K562 treated with DMSO at 1 percent for 4 hours (cell line): Measurements from ENCODE around the gene CBLC. TPM values are rescaled to one million over a fixed set of nuclear protein-coding genes. Genes with fewer than 3 reads are reported as not detected.

Experiments
- total RNA-seq: library from RNA; unstranded; fragments of 300-600 nt; gene quantifications from 2 replicates; pipeline ENCODE4 v1.2.3, GENCODE V29; 2022; ENCODE audit not compliant: insufficient read depth

CBLC gene, protein sequence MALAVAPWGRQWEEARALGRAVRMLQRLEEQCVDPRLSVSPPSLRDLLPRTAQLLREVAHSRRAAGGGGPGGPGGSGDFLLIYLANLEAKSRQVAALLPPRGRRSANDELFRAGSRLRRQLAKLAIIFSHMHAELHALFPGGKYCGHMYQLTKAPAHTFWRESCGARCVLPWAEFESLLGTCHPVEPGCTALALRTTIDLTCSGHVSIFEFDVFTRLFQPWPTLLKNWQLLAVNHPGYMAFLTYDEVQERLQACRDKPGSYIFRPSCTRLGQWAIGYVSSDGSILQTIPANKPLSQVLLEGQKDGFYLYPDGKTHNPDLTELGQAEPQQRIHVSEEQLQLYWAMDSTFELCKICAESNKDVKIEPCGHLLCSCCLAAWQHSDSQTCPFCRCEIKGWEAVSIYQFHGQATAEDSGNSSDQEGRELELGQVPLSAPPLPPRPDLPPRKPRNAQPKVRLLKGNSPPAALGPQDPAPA
- 0.71 TPM in 1 of 2 replicates, not detected in the other for total RNA-seq

GRCh38 chr19:44777715-44778347 lies at the start of gene CBLC:
Gene CBLC, plus strand, starts transcription at chr19:44777890. Its CDS starts 42 bp downstream, at chr19:44777932.

DNA sequence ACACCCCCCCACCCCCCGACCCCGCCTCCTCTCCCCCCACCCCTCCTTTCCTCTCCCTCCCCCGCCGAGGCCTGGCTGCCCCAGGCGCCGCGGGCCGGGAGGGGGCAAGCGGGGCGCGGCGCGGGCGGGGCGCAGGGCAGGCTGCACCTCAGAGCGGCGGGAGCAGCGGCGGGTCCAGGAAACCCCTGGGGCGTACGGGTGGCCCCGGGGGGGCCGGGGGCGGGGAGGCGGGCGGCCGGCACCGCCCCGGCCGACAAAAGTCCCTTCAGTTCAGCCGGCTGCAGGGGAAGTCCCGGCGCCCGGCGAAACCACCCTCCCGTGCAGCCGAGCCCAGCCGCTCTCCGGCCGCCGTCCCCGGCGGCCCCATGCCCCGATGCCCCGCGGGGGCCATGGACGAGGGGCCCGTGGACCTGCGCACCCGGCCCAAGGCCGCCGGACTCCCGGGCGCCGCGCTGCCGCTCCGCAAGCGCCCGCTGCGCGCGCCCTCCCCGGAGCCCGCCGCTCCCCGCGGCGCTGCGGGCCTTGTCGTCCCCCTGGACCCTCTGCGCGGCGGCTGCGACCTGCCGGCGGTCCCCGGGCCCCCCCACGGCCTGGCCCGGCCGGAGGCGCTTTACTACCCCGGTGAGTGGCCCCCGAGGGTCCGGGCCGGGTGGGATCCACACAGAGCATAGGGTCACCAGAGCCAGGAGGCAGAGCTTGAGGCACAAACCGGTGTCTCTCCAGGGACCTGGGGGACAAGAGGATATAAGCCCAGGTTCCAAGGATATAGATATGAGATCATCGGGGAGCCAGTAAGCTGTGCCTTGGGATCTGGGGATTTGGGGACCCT lies 29.1 kb upstream of the CBLC start, which contains the start of gene BCL3:
TSS of gene BCL3 (plus strand) at position 283 of the 829 bp plus-strand sequence. CDS start at position 366, 83 bp downstream.

GRCh38 chr19:44808463-44809371 lies 31.0 kb downstream of the CBLC start, which contains the start of gene BCAM:
Gene BCAM, plus strand, starts transcription at chr19:44809103. Its CDS starts 22 bp downstream, at chr19:44809125.

GRCh38 chr19:44845612-44846454 lies 68.1 kb downstream of the CBLC start, which contains the start of gene NECTIN2:
Gene NECTIN2, plus strand, starts transcription at chr19:44846297. Its CDS starts 229 bp downstream, at chr19:44846526.

Other genes starting within 250 kb of the CBLC start
- gene CEACAM20, start 248.2 kb upstream of the CBLC start, total RNA-seq, result not detected in 2 replicates
- gene IGSF23, start 164.3 kb upstream of the CBLC start, total RNA-seq, result not detected in 2 replicates
- gene PVR, start 134.0 kb upstream of the CBLC start, total RNA-seq, result 14.1 and 16.0 TPM in 2 replicates
- gene CEACAM19, start 106.4 kb upstream of the CBLC start, total RNA-seq, result 2.5 and 3.0 TPM in 2 replicates
- gene CEACAM16, start 78.7 kb upstream of the CBLC start, total RNA-seq, result not detected in 2 replicates
- 7.5 and 13.9 TPM in 2 replicates for gene BCL3, start 29.2 kb upstream of the CBLC start, total RNA-seq
- 3.5 and 4.6 TPM in 2 replicates for gene BCAM, start 31.2 kb downstream of the CBLC start, total RNA-seq
- 127 and 137 TPM in 2 replicates for gene NECTIN2, start 68.4 kb downstream of the CBLC start, total RNA-seq
- 106 and 111 TPM in 2 replicates for gene TOMM40, start 113.4 kb downstream of the CBLC start, total RNA-seq
- gene APOE, start 127.9 kb downstream of the CBLC start, total RNA-seq, result 1,934 and 2,198 TPM in 2 replicates
- 849 and 1,275 TPM in 2 replicates for gene APOC1, start 136.7 kb downstream of the CBLC start, total RNA-seq
- not detected in 2 replicates for gene APOC4, start 164.3 kb downstream of the CBLC start, total RNA-seq
- gene APOC2, start 168.2 kb downstream of the CBLC start, total RNA-seq, result not detected in 2 replicates
- gene CLPTM1, start 177.5 kb downstream of the CBLC start, total RNA-seq, result 66.0 and 92.3 TPM in 2 replicates
- 7.5 and 10.9 TPM in 2 replicates for gene RELB, start 223.6 kb downstream of the CBLC start, total RNA-seq